Neuron (in vitro differentiated cells): ENCODE measurements around the gene UGT1A3.
A peak's percentile ranks its signal among the peaks of the same experiment; 100 is the strongest.

Source experiments
- H2AFZ ChIP-seq: one replicate; pipeline ENCODE4 v1.6.1; 2013; ENCODE audit warnings: low read depth, mild to moderate bottlenecking, inconsistent platforms, low read length, moderate library complexity
- H3K27me3 ChIP-seq: one replicate; pipeline ENCODE4 v1.6.1; 2013; ENCODE audit warnings: low read length; ENCODE audit not compliant: insufficient read depth
- H3K36me3 ChIP-seq: one replicate; pipeline ENCODE4 v1.6.1; 2013; ENCODE audit warnings: low read length; ENCODE audit not compliant: insufficient read depth
- H3K4me1 ChIP-seq: one replicate; pipeline ENCODE4 v1.6.1; 2013; ENCODE audit warnings: low read length; ENCODE audit not compliant: insufficient read depth
- H3K4me3 ChIP-seq: 2 replicates; pipeline ENCODE4 v1.5.1; 2013; ENCODE audit warnings: mild to moderate bottlenecking, low read length, moderate library complexity
- H3K9me3 ChIP-seq: one replicate; pipeline ENCODE4 v1.6.1; 2013; ENCODE audit warnings: low read length

UGT1A3 gene

GRCh38 chr2:233754872-233755611 is 26.2 kb downstream of the UGT1A3 start:
- Histone ChIP-seq H3K9me3 (peaks cover 11% of the 10 kb centered on the region), H3K4me3 (no peak overlapping the region), H3K4me1 (peaks cover 8% of the 10 kb centered on the region), H3K36me3 (no peaks in the 10 kb centered on the region), H3K27me3 (no peaks in the 10 kb centered on the region), H2AFZ (no peak overlapping the region)

- Histone ChIP-seq H3K9me3 (peaks cover 7% of the 10 kb centered on the region), H2AFZ (no peak overlapping the region), H3K27me3 (no peaks in the 10 kb centered on the region), H3K4me1 (peaks cover 8% of the 10 kb centered on the region), H3K4me3 (no peak overlapping the region), H3K36me3 (no peaks in the 10 kb centered on the region)
These were observed 27.7 kb downstream of the UGT1A3 start for GRCh38 chr2:233756429-233757081.

- Histone ChIP-seq H3K9me3 (peaks cover 7% of the 10 kb centered on the region), H2AFZ (no peak overlapping the region), H3K27me3 (no peaks in the 10 kb centered on the region), H3K4me3 (no peak overlapping the region), H3K4me1 (peaks cover 1% of the 10 kb centered on the region), H3K36me3 (no peaks in the 10 kb centered on the region)
These were observed 29.3 kb downstream of the UGT1A3 start for GRCh38 chr2:233758141-233758540.

- peaks cover 7% of the 10 kb centered on the region for H3K9me3 ChIP-seq
- no peak overlapping the region for H3K4me3 ChIP-seq
- H3K36me3 ChIP-seq = no peaks in the 10 kb centered on the region
- no peaks in the 10 kb centered on the region for H3K27me3 ChIP-seq
- no peaks in the 10 kb centered on the region for H3K4me1 ChIP-seq
- H2AFZ ChIP-seq = no peak overlapping the region
These were observed 30.0 kb downstream of the UGT1A3 start for GRCh38 chr2:233758849-233759248.

- Histone ChIP-seq H3K4me3 (no peak within 1 kb of the TSS), H3K27me3 (no peaks in the 10 kb centered on the region), H2AFZ (no peak within 1 kb of the TSS), H3K36me3 (no peaks in the 10 kb centered on the region), H3K9me3 (peaks cover 4% of the 10 kb centered on the region), H3K4me1 (no peaks in the 10 kb centered on the region)
These were observed 31.2 kb downstream of the UGT1A3 start, which contains the start of gene UGT1A1 for GRCh38 chr2:233760043-233760442. UGT1A1 (plus strand) TSS chr2:233760270; CDS start chr2:233760288, 18 bp downstream.

- Histone ChIP-seq H2AFZ (no peak overlapping the region), H3K9me3 (peaks cover 2% of the 10 kb centered on the region), H3K4me3 (no peak overlapping the region), H3K36me3 (no peaks in the 10 kb centered on the region), H3K27me3 (no peaks in the 10 kb centered on the region), H3K4me1 (no peaks in the 10 kb centered on the region)
These were observed 32.4 kb downstream of the UGT1A3 start for GRCh38 chr2:233761040-233761769.

GRCh38 chr2:233764264-233764663 is 35.4 kb downstream of the UGT1A3 start:
- Histone ChIP-seq H3K4me3 (no peak overlapping the region), H3K9me3 (peaks cover 4% of the 10 kb centered on the region), H3K27me3 (no peaks in the 10 kb centered on the region), H2AFZ (no peak overlapping the region), H3K36me3 (no peaks in the 10 kb centered on the region), H3K4me1 (peaks cover 15% of the 10 kb centered on the region)

- no peaks in the 10 kb centered on the region for H3K27me3 ChIP-seq
- H2AFZ ChIP-seq = no peak overlapping the region
- H3K4me1 ChIP-seq = peaks cover 15% of the 10 kb centered on the region
- H3K4me3 ChIP-seq = no peak overlapping the region
- H3K36me3 ChIP-seq = no peaks in the 10 kb centered on the region
- H3K9me3 ChIP-seq = peaks cover 7% of the 10 kb centered on the region
These were observed 35.9 kb downstream of the UGT1A3 start for GRCh38 chr2:233764761-233765160.

- Histone ChIP-seq H3K36me3 (no peaks in the 10 kb centered on the region), H3K27me3 (no peaks in the 10 kb centered on the region), H3K4me3 (no peak overlapping the region), H3K9me3 (peaks cover 5% of the 10 kb centered on the region), H3K4me1 (peaks cover 15% of the 10 kb centered on the region), H2AFZ (no peak overlapping the region)
These were observed 37.6 kb downstream of the UGT1A3 start for GRCh38 chr2:233766416-233766815.

- H3K4me3 ChIP-seq = peak overlapping the region; percentile 16
- H3K36me3 ChIP-seq = no peaks in the 10 kb centered on the region
- peaks cover 15% of the 10 kb centered on the region for H3K4me1 ChIP-seq
- H2AFZ ChIP-seq = peak overlapping the region; percentile 27
- no peaks in the 10 kb centered on the region for H3K27me3 ChIP-seq
- H3K9me3 ChIP-seq = peaks cover 5% of the 10 kb centered on the region
These were observed 39.2 kb downstream of the UGT1A3 start for GRCh38 chr2:233768076-233768475.

GRCh38 chr2:233769260-233769659 is 40.4 kb downstream of the UGT1A3 start:
- no peaks in the 10 kb centered on the region for H3K27me3 ChIP-seq
- H3K36me3 ChIP-seq = no peaks in the 10 kb centered on the region
- H3K4me1 ChIP-seq = peaks cover 15% of the 10 kb centered on the region
- no peak overlapping the region for H2AFZ ChIP-seq
- H3K9me3 ChIP-seq = peaks cover 5% of the 10 kb centered on the region
- H3K4me3 ChIP-seq = no peak overlapping the region

- no peak overlapping the region for H2AFZ ChIP-seq
- H3K27me3 ChIP-seq = no peaks in the 10 kb centered on the region
- no peak overlapping the region for H3K4me3 ChIP-seq
- peaks cover 15% of the 10 kb centered on the region for H3K9me3 ChIP-seq
- no peaks in the 10 kb centered on the region for H3K36me3 ChIP-seq
- peaks cover 10% of the 10 kb centered on the region for H3K4me1 ChIP-seq
These were observed 43.3 kb downstream of the UGT1A3 start for GRCh38 chr2:233772153-233772552.

GRCh38 chr2:233772583-233772982 is 43.7 kb downstream of the UGT1A3 start:
- peaks cover 6% of the 10 kb centered on the region for H3K4me1 ChIP-seq
- H3K27me3 ChIP-seq = no peaks in the 10 kb centered on the region
- H2AFZ ChIP-seq = no peak overlapping the region
- H3K9me3 ChIP-seq = peaks cover 17% of the 10 kb centered on the region
- H3K4me3 ChIP-seq = no peak overlapping the region
- H3K36me3 ChIP-seq = no peaks in the 10 kb centered on the region
